HG03558 (cell line): Measurements from ENCODE around the gene RABL6.
"Not testable (repeated sequence)": the region's sequence is repeated elsewhere in the genome, so short reads cannot be mapped to it uniquely, and the experiment has no call there.

ENCODE experiments used
- ATAC-seq: cut with Tn5 transposase; IDR thresholded peaks from one replicate; pipeline ENCODE4 v1.9.1; 2021; ENCODE audit warnings: moderate number of reproducible peaks; ENCODE audit not compliant: unreplicated experiment; ENCODE audit errors: extremely low read depth

Gene RABL6

DNA sequence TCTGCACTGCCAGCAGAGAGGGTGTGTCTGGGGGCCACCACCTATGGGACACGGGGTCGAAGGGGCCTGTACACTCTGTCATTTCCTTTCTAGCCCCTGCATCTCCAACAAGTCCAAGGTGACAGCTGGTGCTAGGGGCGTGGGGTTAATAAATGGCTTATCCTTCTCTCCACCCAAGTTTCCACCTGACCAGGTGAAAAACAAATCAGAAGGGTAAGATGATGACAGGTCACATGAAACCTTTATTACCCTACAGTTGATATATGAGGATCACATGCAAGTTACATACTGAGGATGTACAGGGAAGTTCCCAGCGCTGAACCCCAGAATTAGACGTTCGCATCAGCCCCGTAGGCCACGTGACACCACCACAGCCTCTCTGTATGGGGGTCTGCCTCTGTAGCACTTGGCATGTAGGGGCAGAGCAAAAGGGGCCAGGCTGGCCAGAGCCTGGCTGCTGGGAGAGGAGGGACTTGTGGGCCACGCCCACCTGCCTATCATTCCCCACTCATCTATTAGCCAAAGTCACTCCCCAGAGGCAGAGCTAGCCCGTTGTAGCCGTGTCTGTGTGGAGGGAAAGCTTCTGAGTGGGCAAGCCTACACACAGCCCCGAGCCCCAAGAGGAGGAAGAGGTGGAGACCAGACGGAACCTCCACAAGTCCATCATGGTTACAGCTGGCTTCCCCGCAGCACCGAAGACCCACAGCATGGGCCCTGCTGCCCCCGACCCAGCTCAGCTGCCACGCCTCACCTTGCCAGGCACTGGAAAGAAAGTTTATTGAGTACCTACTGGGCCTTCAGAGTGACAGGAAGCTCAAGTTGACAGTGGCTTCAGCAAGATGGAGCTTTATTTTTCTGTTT lies 14.4 kb upstream of the RABL6 start:
- no peak for ATAC-seq

DNA sequence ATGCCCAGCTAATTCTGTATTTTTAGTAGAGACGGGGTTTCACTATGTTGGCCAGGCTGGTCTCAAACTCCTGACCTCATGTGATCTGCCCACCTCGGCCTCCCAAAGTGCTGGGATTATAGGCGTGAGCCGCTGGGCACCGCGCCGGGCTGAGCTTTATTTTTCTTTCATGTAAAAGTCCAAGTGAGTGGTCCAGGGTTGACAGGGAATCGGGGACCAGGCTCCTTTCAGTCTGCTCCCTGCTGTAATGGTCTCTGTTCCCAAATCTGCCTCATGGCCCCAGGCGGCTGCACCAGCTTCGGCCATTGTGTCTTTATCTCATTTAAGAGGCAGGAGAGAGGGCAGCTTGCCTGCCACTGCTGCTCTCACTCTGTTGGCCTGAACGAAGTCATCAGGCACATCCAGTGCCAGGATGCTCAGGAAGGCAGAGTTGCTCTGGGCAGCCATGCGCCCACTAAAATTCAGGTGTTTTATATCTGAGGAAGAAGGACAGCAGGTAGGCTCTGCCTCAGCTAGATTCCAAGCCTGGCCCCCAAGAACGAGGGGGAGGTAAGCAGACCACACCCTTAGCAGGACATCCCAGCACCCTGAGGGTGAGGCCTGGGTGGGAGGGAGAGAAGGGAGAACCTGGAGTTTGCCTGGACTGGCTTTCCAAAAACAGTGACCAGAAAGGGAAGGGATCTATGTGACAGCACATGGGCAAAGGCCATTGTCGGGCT lies 13.3 kb upstream of the RABL6 start:
- no peak for ATAC-seq

DNA sequence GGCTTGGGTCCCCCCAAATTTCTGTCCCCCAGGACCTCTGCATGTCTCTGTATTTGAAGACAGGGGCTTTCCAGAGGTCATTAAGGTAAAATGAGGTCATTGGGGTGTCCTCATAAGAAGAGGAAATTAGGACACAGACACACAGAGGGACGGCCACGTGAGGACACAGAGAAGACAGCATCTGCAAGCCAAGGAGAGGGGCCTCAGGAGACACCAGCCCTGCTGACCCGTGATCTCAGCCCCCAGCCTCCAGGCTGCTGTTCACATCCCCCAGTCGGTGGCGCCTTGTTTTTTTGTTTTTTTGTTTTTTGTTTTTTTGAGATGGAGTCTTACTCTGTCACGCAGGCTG lies 12.8 kb upstream of the RABL6 start:
- ATAC-seq = no peak

DNA sequence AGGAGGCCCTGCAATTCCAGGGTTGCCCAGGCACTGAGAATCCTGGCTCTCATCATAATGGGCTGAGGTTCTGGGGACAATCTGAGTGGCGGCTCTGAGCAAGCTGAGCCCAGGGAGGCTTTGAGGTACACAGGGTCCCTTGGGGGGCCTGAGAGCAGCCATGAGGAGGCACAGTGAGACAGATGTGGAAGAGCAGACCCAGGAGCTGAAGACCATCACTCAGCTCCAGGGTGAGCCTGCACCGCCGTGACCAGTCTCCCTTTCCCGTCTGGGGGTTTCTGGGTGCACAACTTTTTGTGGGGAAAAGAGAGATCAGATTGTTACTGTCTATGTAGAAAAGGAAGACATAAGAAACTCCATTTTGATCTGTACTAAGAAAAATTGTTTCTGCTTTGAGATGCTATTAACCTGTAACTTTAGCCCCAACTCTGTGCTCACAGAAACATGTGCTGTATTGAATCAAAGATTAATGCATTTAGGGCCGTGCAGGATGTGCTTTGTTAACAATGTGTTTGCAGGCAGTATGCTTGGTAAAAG lies 11.4 kb upstream of the RABL6 start, which contains the start of gene CCDC183:
CCDC183 (plus strand) TSS at position 101 of the 537 bp plus-strand sequence; CDS start at position 161, 60 bp downstream.
- no peak for ATAC-seq

DNA sequence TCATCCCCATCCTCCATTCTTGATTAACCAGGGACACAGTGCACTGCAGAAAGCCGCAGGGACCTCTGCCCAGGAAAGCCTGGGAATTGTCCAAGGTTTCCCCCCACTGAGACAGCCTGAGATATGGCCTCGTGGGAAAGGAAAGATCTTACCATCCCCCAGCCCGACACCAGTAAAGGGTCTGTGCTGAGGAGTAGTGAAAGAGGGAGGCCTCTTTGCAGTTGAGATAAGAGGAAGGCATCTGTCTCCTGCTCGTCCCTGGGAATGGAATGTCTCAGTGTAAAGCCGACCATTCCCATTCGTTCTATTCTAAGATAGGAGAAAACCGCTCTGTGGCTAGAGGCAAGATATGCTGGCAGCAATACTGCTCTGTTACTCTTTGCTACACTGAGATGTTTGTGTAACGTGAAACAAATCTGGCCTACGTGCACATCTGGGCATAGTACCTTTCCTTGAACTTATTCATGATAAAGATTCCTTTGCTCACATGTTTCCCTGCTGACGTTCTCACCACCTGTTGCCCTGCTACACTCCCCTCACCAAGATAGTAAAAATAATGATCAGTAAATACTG lies 10.9 kb upstream of the RABL6 start:
- not testable (repeated sequence) for ATAC-seq

DNA sequence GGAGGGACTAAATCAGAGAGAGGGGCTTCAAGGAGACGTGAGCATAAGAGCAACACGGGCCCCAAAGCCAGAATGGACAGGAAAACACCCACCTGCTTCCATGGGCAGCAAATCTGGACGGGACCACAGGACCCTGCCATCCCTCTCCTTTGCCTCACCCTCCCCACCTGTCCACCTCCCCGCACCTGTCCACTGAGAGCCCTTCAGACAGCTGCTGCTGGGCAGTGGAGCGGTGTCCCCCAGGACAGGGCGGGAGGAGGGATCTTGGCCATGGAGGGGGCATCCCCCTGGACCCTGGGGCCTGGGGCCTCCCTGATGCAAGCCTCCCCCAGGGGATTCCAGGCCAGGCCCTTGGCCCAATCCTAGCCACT lies 9.1 kb upstream of the RABL6 start:
- no peak for ATAC-seq

DNA sequence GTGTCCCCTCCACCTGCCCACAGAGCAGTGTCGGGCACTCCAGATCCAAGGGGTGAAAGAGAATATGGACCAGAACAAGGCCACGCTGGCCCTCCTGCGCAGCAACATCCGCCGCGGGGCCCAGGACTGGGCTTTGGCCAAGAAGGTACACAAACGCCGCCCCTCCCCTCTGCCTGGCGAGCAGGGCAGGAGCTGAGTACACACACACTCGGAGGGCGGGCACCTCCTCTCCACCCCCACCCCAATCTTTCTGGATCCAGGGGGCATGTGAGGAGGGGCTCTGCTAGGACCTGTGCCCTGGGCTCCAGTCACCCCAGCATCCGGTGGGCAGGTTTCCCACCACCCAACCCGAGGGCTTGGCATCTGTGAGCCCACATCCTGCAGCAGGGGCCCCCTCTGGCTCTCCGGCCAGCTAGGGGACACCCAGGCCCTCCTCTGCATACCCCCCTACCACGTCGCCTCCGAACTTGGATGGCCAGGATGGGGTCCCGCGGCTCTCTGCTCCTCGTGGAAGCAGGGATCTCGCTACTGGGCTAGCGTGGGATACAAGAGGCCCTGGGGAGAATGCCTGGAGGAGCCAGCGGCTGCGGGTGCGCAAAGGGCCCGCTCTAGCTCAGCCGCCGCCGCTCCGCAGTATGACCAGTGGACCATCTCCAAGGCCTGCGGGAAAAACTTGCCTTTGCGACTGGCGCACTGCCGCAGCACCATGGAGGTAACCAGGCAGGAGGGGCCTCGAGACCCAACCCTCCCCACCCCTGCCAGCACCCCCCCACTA lies 8.5 kb upstream of the RABL6 start:
- ATAC-seq = no peak

DNA sequence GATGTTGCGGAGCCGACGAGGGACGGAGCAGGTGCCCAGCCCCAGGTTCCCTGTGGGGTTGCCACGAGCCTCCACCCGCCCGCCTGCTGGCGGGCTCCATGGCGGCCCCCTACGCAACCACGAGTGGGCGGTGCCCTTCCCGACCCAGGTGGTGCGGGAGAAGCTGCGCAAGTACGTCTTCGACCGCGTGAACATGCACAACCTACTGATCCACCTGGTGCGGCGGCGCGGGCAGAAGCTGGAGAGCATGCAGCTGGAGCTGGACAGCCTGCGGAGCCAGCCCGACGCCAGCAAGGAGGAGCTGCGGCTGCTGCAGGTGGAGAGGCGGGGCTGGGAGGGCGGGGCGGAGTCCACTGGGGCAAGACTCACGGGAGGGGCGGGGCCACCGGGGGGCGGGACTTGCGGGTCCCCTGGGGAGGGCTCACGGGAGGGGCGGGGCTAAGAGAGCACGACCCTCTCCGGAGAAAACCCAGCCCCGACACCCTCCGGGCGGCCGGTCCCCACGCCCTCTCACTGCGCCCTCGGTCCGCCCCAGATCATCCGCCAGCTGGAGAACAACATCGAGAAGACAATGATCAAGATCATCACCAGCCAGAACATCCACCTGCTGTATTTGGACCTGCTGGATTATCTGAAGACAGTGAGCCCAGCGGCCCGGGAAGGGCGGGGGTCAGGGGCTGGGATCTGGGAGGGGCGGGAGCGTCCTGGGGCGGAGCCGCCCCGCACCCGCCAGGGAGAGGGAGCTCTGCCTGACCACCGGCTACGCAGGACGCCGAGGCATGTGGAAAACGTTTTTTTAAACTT lies 7.7 kb upstream of the RABL6 start:
- no peak for ATAC-seq

DNA sequence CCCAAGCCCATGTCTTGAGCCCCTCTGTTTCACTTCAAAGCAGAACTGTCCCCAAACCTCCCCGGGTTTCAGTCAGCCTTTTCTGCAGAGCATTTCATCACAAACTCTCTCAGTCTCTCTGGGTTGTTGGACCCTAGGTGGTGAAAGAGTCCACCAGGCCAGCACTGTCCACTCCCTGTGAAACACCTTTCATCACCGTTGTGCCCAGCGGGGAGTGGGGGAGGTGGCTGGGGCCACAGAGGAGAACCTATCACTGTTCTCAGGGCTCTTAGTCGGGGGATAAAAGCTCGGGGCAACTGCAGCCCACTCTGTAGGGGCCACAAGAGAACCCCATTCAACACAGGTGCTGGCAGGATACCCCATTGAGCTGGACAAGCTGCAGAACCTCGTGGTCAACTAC lies 5.4 kb upstream of the RABL6 start:
- no peak for ATAC-seq

DNA sequence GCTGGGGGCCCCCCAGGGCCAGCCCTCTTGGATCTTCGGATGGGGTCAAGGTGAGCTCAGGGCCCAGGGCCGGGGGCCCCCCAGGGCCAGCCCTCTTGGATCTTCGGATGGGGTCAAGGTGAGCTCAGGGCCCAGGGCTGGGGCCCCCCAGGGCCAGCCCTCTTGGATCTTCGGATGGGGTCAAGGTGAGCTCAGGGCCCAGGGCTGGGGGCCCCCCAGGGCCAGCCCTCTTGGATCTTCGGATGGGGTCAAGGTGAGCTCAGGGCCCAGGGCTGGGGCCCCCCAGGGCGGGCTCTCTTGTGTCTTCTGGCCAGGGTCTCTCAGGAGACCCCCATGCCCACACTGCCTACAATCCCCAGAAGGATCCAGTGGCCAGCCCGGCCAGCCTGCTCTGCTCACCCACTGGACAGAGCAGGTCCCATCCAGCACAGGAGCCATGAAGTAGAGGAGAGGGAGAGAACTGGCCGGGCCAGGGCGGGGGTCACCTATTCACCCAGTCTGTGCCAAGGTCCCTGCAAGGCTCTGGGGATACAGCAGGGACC lies 4.7 kb upstream of the RABL6 start:
- not testable (repeated sequence) for ATAC-seq

DNA sequence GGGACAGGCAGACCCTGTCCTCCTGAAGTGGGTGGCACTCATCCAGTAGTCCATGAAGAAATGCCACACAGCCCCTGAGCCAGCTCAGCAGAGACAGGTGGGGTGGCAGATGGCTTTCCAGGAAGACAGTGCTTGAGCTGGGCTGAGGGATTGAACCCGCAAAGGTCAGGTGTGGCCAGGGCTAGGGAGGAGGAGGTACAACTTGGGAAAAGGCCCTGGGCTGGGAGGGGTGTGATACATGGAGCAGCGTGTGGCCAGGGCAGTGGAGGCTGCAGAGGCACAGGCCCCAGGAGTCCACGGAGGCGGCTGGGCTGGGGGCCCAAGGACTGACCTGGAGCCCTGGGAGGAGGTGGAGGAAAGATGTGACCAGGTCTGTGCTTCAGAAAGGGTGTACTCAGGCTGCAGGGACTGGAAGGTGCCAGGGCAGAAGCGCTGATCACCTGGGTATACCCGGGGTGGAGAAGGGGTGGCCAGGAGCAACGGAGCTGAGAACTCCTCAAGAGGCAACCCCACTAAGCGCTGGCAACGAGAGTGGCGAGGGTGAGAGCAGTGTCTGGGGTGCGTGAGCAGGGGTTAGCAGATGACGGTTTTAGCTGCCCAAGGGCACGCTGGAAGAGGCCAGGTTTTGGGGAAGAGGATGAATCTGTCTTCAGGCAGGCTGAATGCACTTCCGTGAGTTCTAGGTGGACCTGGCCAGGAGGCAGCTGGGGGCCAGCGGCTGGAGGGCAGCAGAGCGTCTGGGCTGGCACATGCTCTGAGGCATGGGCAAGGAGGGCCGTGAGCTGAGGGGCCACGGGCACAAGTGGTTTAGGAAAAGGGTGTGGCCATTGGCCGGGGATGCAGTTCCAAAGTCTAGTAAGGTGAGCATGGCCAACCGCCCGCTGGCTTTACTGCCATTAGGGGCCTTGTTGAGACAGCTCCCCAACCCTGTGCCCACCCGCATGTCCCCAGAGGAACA lies 3.9 kb upstream of the RABL6 start:
- ATAC-seq = no peak

DNA sequence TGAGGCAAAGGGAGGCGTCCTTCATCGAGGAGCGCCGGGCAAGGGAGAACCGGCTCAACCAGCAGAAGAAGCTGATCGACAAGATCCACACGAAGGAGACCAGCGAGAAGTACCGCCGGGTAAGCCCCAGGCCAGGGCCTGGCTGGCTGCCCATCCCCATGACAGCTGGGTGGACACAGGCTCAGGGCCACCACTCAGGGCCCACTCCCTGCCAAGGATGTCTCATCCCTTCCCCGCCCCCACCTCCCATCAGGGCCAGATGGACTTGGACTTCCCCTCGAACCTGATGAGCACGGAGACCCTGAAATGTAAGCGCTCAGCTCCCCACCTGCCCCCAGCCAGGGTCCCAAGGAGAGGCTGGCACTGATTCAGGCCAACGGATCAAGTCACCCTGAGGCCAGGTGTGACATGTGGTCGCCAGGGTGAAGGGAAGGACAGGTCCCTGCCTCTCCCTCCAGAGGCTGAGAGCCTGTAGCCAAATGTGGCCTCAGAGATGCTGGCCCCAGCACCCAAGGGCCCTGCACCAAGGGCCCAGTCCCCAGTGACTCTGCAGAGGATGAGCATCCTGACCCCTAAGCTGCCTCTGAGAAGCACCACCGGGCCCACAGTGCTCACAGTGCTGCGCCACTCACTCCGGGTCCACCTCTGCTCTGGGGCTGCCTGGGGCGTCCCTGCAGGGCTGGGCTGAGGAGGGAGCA lies 3.1 kb upstream of the RABL6 start:
- no peak for ATAC-seq

DNA sequence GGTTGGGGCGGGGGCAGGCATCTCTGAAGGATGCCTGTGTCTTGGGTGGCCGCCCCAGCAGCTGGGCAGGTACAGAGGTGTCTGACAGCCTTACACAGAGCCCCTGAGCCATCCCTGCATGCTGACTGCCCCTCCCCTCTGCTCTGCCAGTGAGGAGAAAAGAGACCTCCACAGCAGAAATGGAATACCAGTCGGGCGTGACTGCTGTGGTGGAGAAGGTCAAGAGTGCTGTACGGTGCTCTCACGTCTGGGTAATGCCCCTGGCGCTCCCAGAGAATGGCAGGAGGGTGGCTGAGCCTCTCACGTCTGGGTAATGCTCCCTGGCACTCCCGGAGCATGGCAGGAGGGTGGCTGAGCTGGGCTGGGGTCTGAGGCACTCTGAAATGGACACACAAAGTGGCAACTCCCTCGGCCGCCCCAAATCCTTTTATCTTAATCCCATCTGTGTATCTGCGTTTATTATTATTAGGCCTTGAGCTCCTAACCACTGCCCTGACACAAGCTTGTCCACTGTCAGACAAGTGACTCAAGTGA lies 2.5 kb upstream of the RABL6 start:
- ATAC-seq = no peak

DNA sequence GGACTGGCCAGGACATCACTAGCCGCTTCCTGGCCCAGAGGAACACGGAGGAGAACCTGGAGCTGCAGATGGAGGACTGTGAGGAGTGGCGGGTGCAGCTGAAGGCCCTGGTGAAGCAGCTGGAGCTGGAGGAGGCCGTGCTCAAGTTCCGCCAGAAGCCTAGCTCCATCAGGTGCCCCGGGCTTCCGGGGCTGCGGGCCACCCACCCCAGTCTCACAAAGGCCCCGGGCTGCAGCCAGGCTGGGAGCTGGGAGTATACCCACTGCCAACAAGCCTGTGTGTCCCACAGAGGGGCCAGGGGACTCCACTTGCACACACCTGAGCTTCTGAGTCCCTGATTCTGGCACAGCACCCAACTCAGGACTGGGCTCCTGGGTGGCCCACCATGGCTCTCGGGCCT lies 1.7 kb upstream of the RABL6 start:
- ATAC-seq = no peak

DNA sequence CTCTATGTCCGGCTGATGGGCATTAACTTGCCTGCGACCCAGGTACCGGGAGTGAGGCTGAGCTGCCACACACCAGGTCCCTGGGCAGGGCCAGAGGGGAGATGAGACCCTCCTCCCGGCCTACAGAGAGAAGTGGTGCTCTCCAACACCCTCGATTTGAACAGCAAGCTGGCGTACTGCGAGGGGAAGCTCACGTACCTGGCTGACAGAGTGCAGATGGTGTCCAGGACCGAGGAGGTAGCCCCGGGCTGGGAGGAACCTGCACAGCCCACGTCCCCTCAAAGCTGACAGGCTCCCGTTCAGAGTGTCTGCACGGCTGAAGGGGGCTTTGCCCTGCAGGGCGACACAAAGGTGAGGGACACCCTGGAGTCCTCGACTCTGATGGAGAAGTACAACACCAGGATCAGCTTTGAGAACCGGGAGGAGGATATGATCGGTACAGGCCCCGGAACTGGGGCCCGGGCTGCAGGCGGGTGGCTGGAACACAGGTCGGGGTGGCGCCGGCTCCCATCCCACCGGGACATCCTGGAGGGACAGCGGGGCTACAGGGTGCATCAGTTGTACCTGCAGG lies 1.0 kb upstream of the RABL6 start:
- no peak for ATAC-seq

DNA sequence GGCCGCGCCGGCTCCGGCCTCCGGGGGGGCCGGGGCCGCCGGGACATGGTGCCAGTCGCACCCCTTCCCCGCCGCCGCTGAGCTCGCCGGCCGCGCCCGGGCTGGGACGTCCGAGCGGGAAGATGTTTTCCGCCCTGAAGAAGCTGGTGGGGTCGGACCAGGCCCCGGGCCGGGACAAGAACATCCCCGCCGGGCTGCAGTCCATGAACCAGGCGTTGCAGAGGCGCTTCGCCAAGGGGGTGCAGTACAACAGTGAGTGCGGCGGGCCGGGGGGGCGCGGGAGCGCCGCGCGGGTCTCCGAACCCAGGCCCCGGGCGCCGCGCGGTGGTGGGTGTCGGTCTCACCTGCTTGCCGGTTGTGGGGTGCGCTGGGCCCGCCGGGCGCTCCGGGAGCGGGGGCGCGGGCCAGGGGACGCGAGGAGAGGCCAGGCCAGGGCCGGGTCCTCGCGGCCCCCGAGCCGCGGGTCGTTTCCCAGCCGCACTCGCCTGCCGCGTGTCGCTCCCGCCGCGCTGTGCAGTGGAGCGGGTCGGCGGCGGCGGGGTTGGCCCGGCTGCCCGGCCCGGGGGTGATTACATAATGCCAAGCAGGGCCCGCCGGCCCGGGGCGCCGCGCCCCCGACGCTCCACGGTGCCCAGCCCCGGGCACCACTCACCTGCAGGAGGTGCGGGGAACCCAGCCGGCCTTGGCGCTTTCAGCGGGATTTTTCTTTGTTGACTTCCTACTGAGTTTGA lies 492 bp downstream of the RABL6 start:
- ATAC-seq = no peak
